CD4-positive, alpha-beta T cell treated with Interleukin-4 for 1 hour (primary cell): ENCODE data around the gene PLEKHG7.
"Not testable (repeated sequence)": the region's sequence is repeated elsewhere in the genome, so short reads cannot be mapped to it uniquely, and the experiment has no call there.

Source experiments
- DNase-seq, 2 donors: peaks; one replicate each; pipeline ENCODE4 v3.0.0-alpha.2; 2020 to 2022

The PLEKHG7 gene

DNA sequence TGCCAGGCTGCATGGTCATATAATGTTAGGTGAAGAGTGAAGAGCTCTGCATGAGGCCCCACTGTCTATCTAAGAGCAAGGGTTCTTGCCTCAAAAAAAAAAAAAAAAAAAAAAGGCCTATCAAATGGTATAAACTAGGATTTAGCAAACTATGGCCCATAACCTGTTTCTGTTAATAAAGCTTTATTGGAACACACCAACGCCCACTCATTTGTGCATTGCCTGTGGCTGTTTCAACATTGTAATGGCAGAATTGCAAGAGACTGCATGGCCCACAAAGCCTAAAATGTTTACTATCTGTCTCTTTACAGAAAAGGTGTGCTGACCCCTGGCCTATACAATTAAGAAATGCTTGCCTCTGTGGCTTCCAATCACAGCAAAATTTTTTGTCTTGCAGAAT lies 12.8 kb downstream of the PLEKHG7 start:
- no peak for DNase-seq

DNA sequence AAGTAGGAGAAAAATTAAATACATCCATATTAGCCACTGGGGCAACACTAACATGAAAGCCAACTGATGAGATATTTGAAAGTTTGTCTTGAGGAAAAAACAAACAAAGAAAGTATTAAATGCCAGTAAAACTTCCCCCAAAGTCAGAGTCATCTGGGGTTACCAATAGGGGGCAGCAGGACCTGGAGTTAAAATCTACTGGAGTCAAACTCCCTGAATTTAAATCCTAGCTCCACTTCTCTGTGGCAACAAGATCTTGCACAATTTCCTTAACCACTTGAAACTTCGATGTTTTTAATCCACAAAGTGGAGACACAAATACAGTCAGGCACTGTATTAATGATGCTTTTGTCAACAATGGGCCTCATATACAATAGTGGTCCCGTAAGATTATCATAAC lies 14.4 kb downstream of the PLEKHG7 start:
- DNase-seq: no peak

DNA sequence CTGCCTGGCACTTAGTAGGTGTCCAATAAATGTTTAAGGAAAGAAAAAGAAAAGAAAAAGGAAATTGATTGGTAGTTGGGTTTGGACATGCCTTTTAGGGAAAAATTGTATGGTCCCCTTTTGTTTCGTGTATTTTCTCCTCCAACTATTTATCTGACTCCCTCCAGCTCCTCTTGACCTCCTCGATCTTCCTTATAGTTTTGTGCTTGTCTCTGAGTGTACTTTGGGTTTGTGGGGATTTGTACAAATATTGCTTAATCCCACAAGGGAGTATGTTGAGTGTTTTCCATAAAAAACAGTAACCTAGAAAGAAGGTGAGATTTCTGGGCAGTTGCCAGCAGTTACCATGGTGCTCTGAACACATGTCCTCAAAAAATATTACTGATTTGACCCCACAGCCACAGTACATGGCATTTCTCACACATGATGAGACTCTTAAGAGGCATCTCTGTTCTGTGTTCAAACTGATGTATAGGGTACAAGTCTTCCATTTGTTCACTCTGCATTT lies 15.7 kb downstream of the PLEKHG7 start:
- DNase-seq: no peak

DNA sequence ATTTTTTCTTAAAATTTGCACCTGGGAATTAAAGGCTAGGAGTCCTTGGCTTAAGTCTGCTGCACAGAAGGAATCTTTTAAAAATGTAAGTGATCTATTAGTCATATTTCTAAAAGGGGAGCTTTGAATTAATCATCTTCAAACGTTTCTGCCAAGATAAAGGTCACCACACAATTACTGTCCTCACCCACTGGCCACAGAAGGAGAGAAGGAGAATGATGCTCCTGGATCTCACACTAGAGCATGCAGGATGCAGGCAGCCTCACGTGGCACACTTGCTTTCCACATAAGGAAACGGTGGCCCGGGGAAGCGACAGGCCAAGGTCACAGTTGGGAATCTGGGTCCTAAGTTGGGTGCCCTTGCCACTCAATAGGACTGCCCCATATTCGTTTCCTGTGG lies 16.9 kb downstream of the PLEKHG7 start:
- no peak for DNase-seq

GRCh38 chr12:92721130-92721529 lies 18.3 kb downstream of the PLEKHG7 start:
- no peak for DNase-seq

- DNase-seq: no peak
Observed at GRCh38 chr12:92721656-92722055, 18.9 kb downstream of the PLEKHG7 start.

- DNase-seq: no peak
Observed at GRCh38 chr12:92722897-92723296, 20.1 kb downstream of the PLEKHG7 start.

GRCh38 chr12:92726850-92727249 lies 24.1 kb downstream of the PLEKHG7 start:
- no peak for DNase-seq

DNA sequence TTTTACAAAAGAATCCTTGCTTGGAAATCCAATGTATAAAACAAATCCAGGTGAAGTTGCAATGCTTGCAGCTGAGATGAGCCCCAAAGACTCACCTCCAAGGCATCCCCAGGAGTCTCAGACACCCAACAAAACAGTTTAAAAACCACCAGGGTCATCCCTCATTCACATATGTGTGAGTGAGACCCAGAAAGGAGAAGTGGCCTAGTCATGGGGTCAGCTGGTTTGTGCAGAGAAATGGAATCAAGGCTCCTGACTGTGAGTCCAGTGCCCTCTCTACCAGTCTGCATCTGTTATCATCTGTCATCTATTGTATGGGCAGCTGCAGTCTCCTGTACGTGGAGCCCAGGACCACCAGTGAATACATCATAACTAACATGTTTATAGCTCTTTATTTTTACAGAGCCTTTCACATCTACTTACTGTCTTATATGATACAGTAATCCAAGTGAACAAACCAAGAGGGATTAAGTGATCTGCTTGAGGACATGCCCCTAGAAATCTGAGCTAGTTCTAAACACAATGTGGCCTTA lies 27.1 kb downstream of the PLEKHG7 start:
- no peak for DNase-seq

- no peak for DNase-seq
Observed at GRCh38 chr12:92730758-92731157, 28.0 kb downstream of the PLEKHG7 start.

- no peak for DNase-seq
Observed at GRCh38 chr12:92732216-92732615, 29.4 kb downstream of the PLEKHG7 start.

GRCh38 chr12:92732716-92733115 lies 29.9 kb downstream of the PLEKHG7 start:
- no peak for DNase-seq

DNA sequence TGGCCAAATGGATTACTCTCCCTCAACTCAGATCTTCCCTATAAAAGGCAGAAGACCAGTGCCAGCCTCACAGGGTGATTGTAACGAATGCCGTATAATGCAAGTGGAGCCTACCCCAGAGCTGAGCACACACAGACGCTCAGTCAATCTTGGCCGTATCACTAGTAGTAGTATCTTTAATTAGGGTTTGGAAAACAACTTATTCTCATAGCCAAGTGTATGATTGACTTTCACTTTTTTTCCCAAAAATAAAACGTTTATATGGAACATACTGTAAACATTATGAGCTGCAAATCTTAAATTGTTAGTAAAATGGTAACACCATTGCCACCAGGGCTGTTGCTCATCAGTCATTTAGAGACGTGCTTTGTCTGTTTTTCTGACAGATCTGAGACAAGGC lies 30.4 kb downstream of the PLEKHG7 start:
- no peak for DNase-seq

DNA sequence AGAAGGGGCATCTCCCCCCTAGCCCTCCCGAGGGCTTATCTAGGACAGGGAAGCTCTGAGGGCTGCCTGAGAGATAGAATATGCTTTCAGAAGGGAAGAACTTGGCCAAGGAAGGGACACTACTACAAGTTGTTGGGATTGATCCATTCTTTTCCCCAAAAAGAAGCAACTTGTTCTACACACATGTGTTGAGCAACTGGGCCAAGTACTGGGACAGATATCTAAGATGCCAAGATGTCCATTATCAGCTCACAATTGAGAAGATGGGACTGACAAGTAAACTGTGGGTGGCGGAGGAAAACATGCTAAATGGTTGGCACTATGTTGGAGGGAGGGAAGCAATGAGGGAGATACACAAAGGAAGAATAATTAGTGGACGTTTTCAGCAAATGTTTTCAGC lies 30.9 kb downstream of the PLEKHG7 start:
- no peak for DNase-seq

DNA sequence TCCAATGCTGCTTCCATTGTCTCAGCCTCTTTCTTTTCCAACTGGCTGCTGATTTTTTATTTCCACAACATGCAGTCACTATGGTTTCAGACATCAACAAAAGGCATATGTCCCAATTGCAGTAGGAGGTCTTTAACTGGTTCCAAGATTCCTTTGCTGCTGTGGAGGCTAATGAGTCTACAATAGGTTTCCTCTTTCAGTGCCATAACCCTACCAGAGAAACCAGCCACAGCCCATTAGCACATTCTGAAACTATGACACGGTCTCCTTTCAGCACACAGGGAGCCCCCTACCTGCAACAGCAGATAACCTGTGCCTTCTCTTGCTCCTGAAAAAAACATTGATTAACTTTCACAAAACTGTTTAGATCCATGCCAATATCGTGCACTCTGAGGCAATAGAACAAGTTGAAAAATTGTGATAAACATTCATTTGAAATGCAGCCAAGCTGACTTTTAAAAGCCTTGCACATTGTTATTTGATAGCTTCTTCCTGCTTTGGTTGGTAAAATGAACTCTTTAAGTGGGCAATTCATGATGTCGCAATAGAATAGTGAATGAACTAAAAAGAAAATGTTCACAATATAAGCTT lies 32.4 kb downstream of the PLEKHG7 start:
- no peak for DNase-seq

DNA sequence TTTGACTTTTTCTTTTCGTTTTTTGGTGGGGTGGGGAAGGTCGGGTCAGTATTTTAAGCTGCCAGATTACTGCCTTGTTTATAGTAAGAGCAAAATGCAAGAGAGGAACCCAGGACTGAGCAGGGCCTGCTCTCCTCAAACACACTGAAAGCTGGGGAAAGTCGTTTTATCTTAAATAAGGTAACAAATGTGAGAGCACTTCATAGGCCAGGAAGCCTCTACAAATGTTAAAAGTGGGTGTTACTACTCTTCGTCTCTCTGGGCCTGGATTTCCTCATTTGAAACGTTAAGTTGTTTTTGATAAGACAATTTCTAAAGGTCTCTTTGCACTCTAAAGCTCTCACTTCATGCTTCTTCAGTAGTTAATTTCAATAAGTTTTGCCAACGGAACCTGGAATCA lies 33.8 kb downstream of the PLEKHG7 start:
- DNase-seq: no peak

- DNase-seq: no peak
Observed at GRCh38 chr12:92737855-92738850, 35.4 kb downstream of the PLEKHG7 start.

GRCh38 chr12:92739113-92739512 lies 36.3 kb downstream of the PLEKHG7 start:
- no peak for DNase-seq

- no peak for DNase-seq
Observed at GRCh38 chr12:92740411-92740810, 37.6 kb downstream of the PLEKHG7 start.

- DNase-seq: no peak
Observed at GRCh38 chr12:92743026-92743425, 40.2 kb downstream of the PLEKHG7 start.

DNA sequence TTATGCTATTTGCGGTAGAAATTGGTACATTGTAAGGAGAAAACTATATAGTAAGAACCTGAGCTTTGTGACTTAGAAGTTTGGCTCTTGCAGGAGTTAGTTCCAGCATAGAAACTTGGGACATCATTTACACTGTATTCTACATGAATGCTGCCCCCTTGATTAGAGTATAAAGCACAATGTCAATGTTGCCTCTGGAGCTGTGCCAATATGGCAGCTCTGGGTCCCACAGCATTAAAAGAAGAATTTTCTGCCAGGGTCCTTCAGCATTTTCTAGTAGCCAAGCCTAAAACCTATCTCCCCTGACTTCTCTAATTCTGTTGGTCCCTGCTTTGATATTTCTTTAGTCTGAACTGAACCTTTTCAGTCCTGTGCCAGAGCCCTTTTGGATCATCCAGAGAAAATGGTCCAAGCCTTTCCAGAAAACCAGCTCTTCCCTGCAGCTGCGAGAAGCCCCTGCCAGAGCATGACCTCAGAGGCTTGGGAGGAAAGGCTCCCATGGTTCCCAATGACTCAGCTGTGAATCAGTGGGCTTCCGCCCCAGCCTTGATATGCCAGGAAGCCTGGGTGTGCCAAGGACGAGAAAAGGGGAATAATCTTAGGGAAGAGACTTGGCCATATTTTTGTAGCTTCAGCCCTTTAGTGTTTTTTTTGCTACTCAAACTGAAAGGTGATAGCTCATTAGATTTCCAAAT lies 43.2 kb downstream of the PLEKHG7 start:
- DNase-seq: no peak

DNA sequence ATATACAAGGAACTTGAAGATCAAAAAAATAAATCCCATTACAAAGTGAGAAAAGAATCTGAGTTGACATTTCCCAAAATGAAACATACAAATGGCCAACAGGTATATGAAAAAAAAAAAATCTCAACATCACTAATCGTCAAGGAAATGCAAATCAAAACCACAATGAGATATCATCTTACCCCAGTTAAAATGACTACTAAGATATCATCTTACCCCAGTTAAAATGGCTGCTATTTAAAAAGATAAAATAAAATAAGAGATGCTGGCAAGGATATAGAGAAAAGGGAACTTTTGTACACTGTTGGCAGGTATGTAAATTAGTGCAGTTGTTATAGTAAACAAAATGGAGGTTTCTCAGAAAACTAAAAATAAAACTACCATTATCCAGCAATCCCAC lies 44.4 kb downstream of the PLEKHG7 start:
- DNase-seq: no peak

GRCh38 chr12:92749691-92750090 lies 46.9 kb downstream of the PLEKHG7 start:
- not testable (repeated sequence) for DNase-seq
